PC-3 (cell line): ENCODE results near the gene ARHGEF7. TPM values are rescaled to one million over a fixed set of nuclear protein-coding genes. Genes with fewer than 3 reads are reported as not detected.

Experiments used
- ATAC-seq: fragments of 200-7000 bp; cut with Tn5 transposase; 2 replicates; pipeline ENCODE4 v1.9.1; 2020; ENCODE audit warnings: mild to moderate bottlenecking, moderate library complexity
- BruUV-seq: library from RNA; stranded (reverse); fragments of 400-500 nt; replicated peaks from 2 replicates; lab custom pipeline; 2021; lab: Mats Ljungman, UMichigan
- CTCF ChIA-PET: fragments of 300-600 bp; sonication (Branson Sonifier 250); formaldehyde crosslinking; loops from one replicate; lab custom pipeline; 2022; ENCODE audit warnings: antibody characterized with exemption; lab: Charles Lee
- POLR2A ChIA-PET: fragments of 300-600 bp; sonication (Branson Sonifier 250); formaldehyde crosslinking; loops from one replicate; lab custom pipeline; 2022; ENCODE audit warnings: antibody characterized with exemption; ENCODE audit not compliant: unreplicated experiment; lab: Charles Lee
- DNase-seq: peaks from one replicate; pipeline ENCODE4 v3.0.0-alpha.2; 2015
- H2AFZ ChIP-seq: fragments of 300-600 bp; sonication (generic); 2 replicates; pipeline ENCODE4 v1.6.0; 2016; ENCODE audit warnings: antibody characterized with exemption, low read length
- H3F3A ChIP-seq: fragments of 300-600 bp; sonication (generic); one replicate; pipeline ENCODE4 v1.6.0; 2017; ENCODE audit warnings: antibody characterized with exemption, low read length, control low read depth, mild to moderate bottlenecking; ENCODE audit not compliant: unreplicated experiment
- H3K27ac ChIP-seq: fragments of 300-600 bp; sonication (generic); 2 replicates; pipeline ENCODE4 v1.5.1; 2016; ENCODE audit warnings: mild to moderate bottlenecking, low read length
- H3K27me3 ChIP-seq: fragments of 300-600 bp; sonication (generic); 2 replicates; pipeline ENCODE4 v1.6.1; 2016; ENCODE audit warnings: low read length, mixed read lengths
- H3K36me3 ChIP-seq: fragments of 300-600 bp; sonication (generic); 2 replicates; pipeline ENCODE4 v1.6.1; 2016; ENCODE audit warnings: low read depth, mixed run types, low read length, mixed read lengths
- H3K4me1 ChIP-seq: fragments of 300-600 bp; sonication (generic); 2 replicates; pipeline ENCODE4 v1.5.1; 2016; ENCODE audit warnings: low read length; ENCODE audit not compliant: insufficient read depth
- H3K4me2 ChIP-seq: fragments of 300-600 bp; sonication (generic); 2 replicates; pipeline ENCODE4 v1.6.0; 2016; ENCODE audit warnings: low read length
- H3K4me3 ChIP-seq: fragments of 300-600 bp; sonication (generic); 2 replicates; pipeline ENCODE4 v1.5.1; 2016; ENCODE audit warnings: mild to moderate bottlenecking, low read length, mixed read lengths
- H3K79me2 ChIP-seq: fragments of 300-600 bp; sonication (generic); 2 replicates; pipeline ENCODE4 v1.6.1; 2017; ENCODE audit warnings: low read length, mixed read lengths
- H3K9ac ChIP-seq: fragments of 300-600 bp; sonication (generic); 2 replicates; pipeline ENCODE4 v1.6.0; 2016; ENCODE audit warnings: mild to moderate bottlenecking, low read length
- H3K9me2 ChIP-seq: fragments of 300-600 bp; sonication (generic); replicated peaks from 2 replicates; pipeline ENCODE4 v1.6.1; 2016; ENCODE audit warnings: mixed run types, low read length, mixed read lengths
- H3K9me3 ChIP-seq: fragments of 300-600 bp; sonication (generic); 2 replicates; pipeline ENCODE4 v1.6.1; 2016; ENCODE audit warnings: low read length, mixed read lengths
- H4K20me1 ChIP-seq: fragments of 300-600 bp; sonication (generic); 2 replicates; pipeline ENCODE4 v1.6.1; 2016; ENCODE audit warnings: low read length, mixed read lengths
- CTCF ChIP-seq: fragments of 300-600 bp; sonication (generic); conservative IDR thresholded peaks from 2 replicates; pipeline ENCODE4 v1.5.1; 2017; ENCODE audit warnings: antibody characterized with exemption, low read depth, mild to moderate bottlenecking, low read length
- EZH2 ChIP-seq: fragments of 300-600 bp; sonication (generic); IDR thresholded peaks from one replicate; pipeline ENCODE4 v1.6.1; 2017; ENCODE audit warnings: antibody characterized with exemption, mild to moderate bottlenecking, low read length; ENCODE audit not compliant: unreplicated experiment
- EZH2phosphoT487 ChIP-seq: fragments of 300-600 bp; sonication (generic); IDR thresholded peaks from 2 replicates; pipeline ENCODE4 v1.6.1; 2018; ENCODE audit warnings: mild to moderate bottlenecking, antibody characterized with exemption, low read length, borderline replicate concordance
- intact Hi-C: fragments of 100-400 bp; cut with micrococcal nuclease; formaldehyde crosslinking; loops from 2 replicates; pipeline ENCODE4 v1.9.0; 2023
- total RNA-seq: library from RNA; depleted of rRNA; stranded (reverse); fragments of >200 nt; gene quantifications from 2 replicates; pipeline ENCODE4 v1.2.3, GENCODE V29; 2014; rRNA removed

The ARHGEF7 gene
- total RNA-seq, 1 experiment from 2014 or later: 14.7 TPM

- Histone ChIP-seq H3K4me1 (no peaks in the 10 kb centered on the region), H3F3A (no peaks in the 10 kb centered on the region), H3K4me2 (no peak overlapping the region), H3K9ac (no peak overlapping the region), H4K20me1 (no peaks in the 10 kb centered on the region), H3K36me3 (no peaks in the 10 kb centered on the region), H3K9me3 (no peaks in the 10 kb centered on the region), H3K27me3 (peaks cover 37% of the 10 kb centered on the region), H3K9me2 (no peaks in the 10 kb centered on the region), H3K27ac (no peak overlapping the region), H3K79me2 (no peaks in the 10 kb centered on the region), H2AFZ (no peak overlapping the region), H3K4me3 (no peak overlapping the region)
- ChIA-PET POLR2A (no interaction called here), CTCF (no interaction called here)
- TF ChIP-seq CTCF (no peak), EZH2 (no peak), EZH2phosphoT487 (no peak)
- ATAC-seq (no peak), DNase-seq (no peak)
- intact Hi-C loops: no loop called here
- no TSS peak for BruUV-seq
Observed at GRCh38 chr13:111354789-111355188, 239.7 kb downstream of the ARHGEF7 start.

Other genes with a start within 250 kb of the ARHGEF7 start
- gene ANKRD10, start 200.2 kb upstream of the ARHGEF7 start, total RNA-seq: 47.1 and 60.2 TPM in 2 replicates
- gene TEX29, start 205.3 kb downstream of the ARHGEF7 start, total RNA-seq: not detected in 2 replicates